BLaER1 (cell line): ENCODE results near the gene GUCY2C.

Experiments
- H3K27ac ChIP-seq: shearing (Covaris generic); formaldehyde crosslinking; 2 replicates; pipeline ENCODE4 v1.8.1; 2022
- H3K27me3 ChIP-seq: shearing (Covaris generic); formaldehyde crosslinking; 2 replicates; pipeline ENCODE4 v1.8.1; 2022
- H3K36me3 ChIP-seq: shearing (Covaris generic); formaldehyde crosslinking; 2 replicates; pipeline ENCODE4 v1.8.1; 2022
- H3K4me1 ChIP-seq: shearing (Covaris generic); formaldehyde crosslinking; 2 replicates; pipeline ENCODE4 v1.8.1; 2022
- H3K4me2 ChIP-seq: shearing (Covaris generic); formaldehyde crosslinking; 2 replicates; pipeline ENCODE4 v1.8.1; 2022
- H3K4me3 ChIP-seq: shearing (Covaris generic); formaldehyde crosslinking; 2 replicates; pipeline ENCODE4 v1.8.1; 2022
- H3K9ac ChIP-seq: shearing (Covaris generic); formaldehyde crosslinking; 2 replicates; pipeline ENCODE4 v1.8.1; 2022
- H3K9me3 ChIP-seq: shearing (Covaris generic); formaldehyde crosslinking; 2 replicates; pipeline ENCODE4 v1.8.1; 2022
- H4K20me1 ChIP-seq: shearing (Covaris generic); formaldehyde crosslinking; 2 replicates; pipeline ENCODE4 v1.8.1; 2022
- Cebpa-rat ChIP-seq: shearing (Covaris generic); IDR thresholded peaks from 2 replicates; pipeline ENCODE4 v1.8.1; 2022

Gene GUCY2C

GRCh38 chr12:14563046-14563445 lies 133.4 kb downstream of the GUCY2C start:
- TF ChIP-seq Cebpa-rat: no peak
- H3K9ac ChIP-seq: no peak overlapping the region
- H3K4me1 ChIP-seq: peaks cover 9% of the 10 kb centered on the region
- peaks cover 14% of the 10 kb centered on the region for H3K9me3 ChIP-seq
- H3K4me2 ChIP-seq: no peak overlapping the region
- H3K27ac ChIP-seq: no peak overlapping the region
- no peak overlapping the region for H3K4me3 ChIP-seq
- no peaks in the 10 kb centered on the region for H4K20me1 ChIP-seq
- H3K36me3 ChIP-seq: no peaks in the 10 kb centered on the region
- no peaks in the 10 kb centered on the region for H3K27me3 ChIP-seq
